GM12878 (cell line): Measurements from ENCODE around the gene DYNLL1. TPM values are rescaled to one million over a fixed set of nuclear protein-coding genes. Genes with fewer than 3 reads are reported as not detected.

Source experiments
- ATAC-seq: fragments of 200-7000 bp; cut with Tn5 transposase; 3 replicates; pipeline ENCODE4 v1.9.1; 2020; ENCODE audit warnings: mild to moderate bottlenecking, moderate library complexity
- BruUV-seq: library from RNA; stranded (reverse); fragments of 400-500 nt; replicated peaks from 2 replicates; lab custom pipeline; 2021; lab: Mats Ljungman, UMichigan
- CTCF ChIA-PET: fragments of 300-600 bp; sonication (Branson Sonifier 250); formaldehyde crosslinking; extraction: SDS; loops from one replicate; lab custom pipeline; 2021; ENCODE audit warnings: inconsistent platforms; lab: Yijun Ruan, JAX
- POLR2A ChIA-PET: fragments of 350-600 bp; formaldehyde crosslinking; extraction: SDS; loops from one replicate; lab custom pipeline; 2021; ENCODE audit warnings: inconsistent platforms; lab: Charles Lee
- RAD21 ChIA-PET: fragments of 300-600 bp; sonication (Branson Sonifier 250); formaldehyde crosslinking; loops from one replicate; lab custom pipeline; 2023; ENCODE audit warnings: antibody characterized with exemption; ENCODE audit not compliant: unreplicated experiment; lab: Charles Lee
- SMC1A ChIA-PET: fragments of 300-600 bp; sonication (Branson Sonifier 250); formaldehyde crosslinking; loops from one replicate; lab custom pipeline; 2023; ENCODE audit not compliant: unreplicated experiment, uncharacterized antibody; lab: Charles Lee
- DNase-seq: peaks from one replicate; pipeline ENCODE4 v3.0.0-alpha.2; 2011; ENCODE audit warnings: low read depth, low spot score
- FAIRE-seq: peaks from 3 replicates; lab custom pipeline; 2011; peaks lifted over from hg19 to GRCh38; lab: Jason Lieb, UNC
- H2AFZ ChIP-seq: 2 replicates; pipeline ENCODE4 v1.6.0; 2011; ENCODE audit warnings: low read depth, low read length, control low read depth; ENCODE audit not compliant: control insufficient read depth
- H3K27ac ChIP-seq: 2 replicates; pipeline ENCODE4 v1.5.1; 2011; ENCODE audit warnings: control low read depth; ENCODE audit not compliant: control insufficient read depth, insufficient read depth
- H3K27me3 ChIP-seq, 2 experiments: replicated peaks in 1 of 2; 2 replicates each; pipeline versions ENCODE4 v1.6.0 to v1.6.1; 2011; ENCODE audit warnings: low read length in 1 of 2; ENCODE audit not compliant: control insufficient read depth in 2 of 2, insufficient read depth in 2 of 2
- H3K36me3 ChIP-seq, 2 experiments: 2 replicates each; pipeline ENCODE4 v1.5.1; 2011; ENCODE audit warnings: low read length in 1 of 2; ENCODE audit not compliant: control insufficient read depth in 2 of 2, insufficient read depth in 2 of 2
- H3K4me1 ChIP-seq: 2 replicates; pipeline ENCODE4 v1.6.1; 2011; ENCODE audit warnings: mild to moderate bottlenecking, low read length, moderate library complexity, mixed read lengths; ENCODE audit not compliant: control insufficient read depth, insufficient read depth
- H3K4me2 ChIP-seq: 2 replicates; pipeline ENCODE4 v1.6.0; 2011; ENCODE audit warnings: control low read depth; ENCODE audit not compliant: control insufficient read depth, insufficient read depth
- H3K4me3 ChIP-seq: fragments of 200-600 bp; sonication (generic); 2 replicates; pipeline ENCODE4 v1.5.1; 2016
- H3K79me2 ChIP-seq: 2 replicates; pipeline ENCODE4 v1.6.0; 2011; ENCODE audit warnings: low read length; ENCODE audit not compliant: control insufficient read depth, insufficient read depth
- H3K9ac ChIP-seq: 2 replicates; pipeline ENCODE4 v1.8.0; 2011; ENCODE audit warnings: low read length, control low read depth, mixed read lengths; ENCODE audit not compliant: control insufficient read depth, insufficient read depth
- H3K9me3 ChIP-seq: replicated peaks from 3 replicates; pipeline ENCODE4 v1.5.1; 2011; ENCODE audit warnings: mild to moderate bottlenecking, low read length; ENCODE audit not compliant: control insufficient read depth, insufficient read depth
- H4K20me1 ChIP-seq: 2 replicates; pipeline ENCODE4 v1.6.0; 2011; ENCODE audit not compliant: control insufficient read depth, insufficient read depth
- FOXM1 ChIP-seq: IDR thresholded peaks from 2 replicates; pipeline ENCODE4 v1.6.1; 2012; ENCODE audit warnings: low read depth, mild to moderate bottlenecking, inconsistent platforms, low read length, moderate library complexity
- GATAD2B ChIP-seq: fragments of 450-650 bp; conservative IDR thresholded peaks from 2 replicates; pipeline ENCODE4 v1.6.1; 2017; ENCODE audit warnings: low read depth, mild to moderate bottlenecking, moderate library complexity
- RAD21 ChIP-seq: IDR thresholded peaks from 2 replicates; pipeline ENCODE4 v1.6.1; 2011; ENCODE audit warnings: mild to moderate bottlenecking, low read depth, low read length, moderate library complexity; ENCODE audit not compliant: insufficient read depth
- SREBF2 ChIP-seq: IDR thresholded peaks from 2 replicates; pipeline ENCODE4 v1.6.1; 2012; ENCODE audit warnings: mild to moderate bottlenecking, low read length
- WGBS: methylation state at CpG from one replicate; pipeline ENCODE4 v1.1.6; 2016; ENCODE audit warnings: low lambda C conversion rate; ENCODE audit not compliant: insufficient replicate concordance, insufficient coverage; ENCODE audit errors: missing lambda C conversion rate; 5-methylcytosine and 5-hydroxymethylcytosine counted together
- in situ Hi-C: fragments of 300-500 bp; cut with MboI; formaldehyde crosslinking; loops from 9 replicates; pipeline ENCODE4 v1.14.3; 2018; ENCODE audit warnings: mixed read lengths
- intact Hi-C: fragments of 100-400 bp; cut with micrococcal nuclease; formaldehyde crosslinking; loops from one replicate; pipeline ENCODE4 v1.14.2; 2022; ENCODE audit not compliant: unreplicated experiment
- polyA plus RNA-seq, 11 experiments: library from polyadenylated mRNA; depleted of rRNA in 4 of 11; unstranded in 6 of 11; stranded (reverse) in 5 of 11; fragments of >200 nt; fragmentation: Nextera tagmentation in 4 of 11; fragmentation: Illumina TruSeq in 1 of 11; extraction: Ambion mirVana in 4 of 11; extraction: Trizol in 1 of 11; gene quantifications; 1 replicate in 1 of 11; 2 replicates in 10 of 11; pipeline versions ENCODE4 v1.2.1 to v1.2.3, GENCODE V29; 2011 to 2016; ENCODE audit warnings: inconsistent platforms in 2 of 11, missing spikeins in 2 of 11, low read depth in 1 of 11
- total RNA-seq, 4 experiments: library from RNA; depleted of rRNA in 3 of 4; stranded (reverse); fragments of >200 nt in 3 of 4; fragmentation: Illumina TruSeq in 1 of 4; extraction: Trizol in 1 of 4; gene quantifications; 2 replicates each; pipeline versions ENCODE4 v1.2.1 to v1.2.3, GENCODE V29; 2013 to 2021
- TF ChIP-seq, protein P1 (sequence below), 3 experiments: IDR thresholded peaks in 2 of 3; conservative IDR thresholded peaks in 1 of 3; 2 replicates each; pipeline ENCODE4 v1.5.1; 2011; ENCODE audit warnings: low read depth in 3 of 3, low read length in 3 of 3, mild to moderate bottlenecking in 3 of 3, control low read depth in 2 of 3, moderate library complexity in 2 of 3, inconsistent platforms in 1 of 3, mixed read lengths in 1 of 3; ENCODE audit not compliant: control insufficient read depth in 2 of 3, insufficient read depth in 1 of 3; ENCODE audit errors: extremely low read depth in 1 of 3

The DYNLL1 gene
- total and polyA plus RNA-seq, 10 of the 15 experiments (the other 5 are each of a cell fraction or from before 2014, with no cell fraction given) = 239 to 796 (median 379) TPM

DNA sequence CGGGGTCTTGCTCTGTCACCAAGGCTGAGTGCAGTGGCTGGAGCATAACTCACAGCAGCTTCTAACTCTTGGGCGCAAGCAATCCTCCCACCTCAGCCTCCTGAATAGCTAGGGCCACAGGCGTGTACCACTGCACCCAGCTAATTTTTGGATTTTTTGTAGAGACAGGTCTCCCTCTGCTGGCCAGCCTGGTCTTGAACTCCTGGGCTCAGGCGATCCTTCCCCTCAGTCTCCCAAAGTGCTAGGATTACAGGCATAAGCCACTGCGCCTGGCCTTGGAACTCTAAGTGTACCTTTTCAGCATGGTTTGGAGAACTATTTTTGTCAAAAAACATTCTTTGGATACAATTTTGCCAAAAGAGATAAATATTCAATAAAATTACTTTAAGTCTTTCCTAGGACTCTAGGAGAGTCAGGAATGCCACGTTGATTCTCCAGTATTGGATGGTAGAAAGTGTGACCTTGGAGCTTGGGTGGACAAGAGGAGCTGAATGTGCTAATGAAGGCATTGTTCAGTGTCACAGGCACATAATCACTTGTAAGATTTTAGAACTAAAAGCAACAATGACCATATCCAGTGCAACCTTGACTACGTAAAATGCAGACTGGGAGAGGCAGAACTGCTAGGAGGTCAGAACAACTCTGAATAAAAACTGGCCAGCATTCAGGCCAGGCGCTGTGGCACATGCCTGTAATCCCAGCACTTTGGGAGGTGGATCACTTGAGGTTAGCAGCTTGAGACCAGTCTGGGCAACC, 29.2 kb upstream of the DYNLL1 start:
- 55% methylated on average over 8 of the region's 8 CpGs for WGBS
- intact Hi-C loops (no loop called here), in situ Hi-C loops (no loop called here)
- Histone ChIP-seq H3K4me1 (peaks cover 12% of the 10 kb centered on the region), H3K4me2 (peak overlapping the region; percentile 57), H3K9ac (no peak overlapping the region), H3K36me3 (peaks cover 17 to 34% of the 10 kb centered on the region in 2 experiments), H3K9me3 (no peaks in the 10 kb centered on the region), H3K27ac (no peak overlapping the region), H3K4me3 (no peak overlapping the region), H4K20me1 (peaks cover 10% of the 10 kb centered on the region), H2AFZ (no peak overlapping the region), H3K79me2 (peaks cover 49% of the 10 kb centered on the region), H3K27me3 (no peaks in the 10 kb centered on the region)
- BruUV-seq = no TSS peak
- peak; percentile 32 for ATAC-seq
- ChIA-PET SMC1A (interaction anchor here (0.8 to 2.7 kb wide), 7 partner anchors 15 to 112 kb away, joined by 3 to 6 read pairs (median 3); partner anchors contain the start of gene DYNLL1), RAD21 (interaction anchor here (0.6 to 1.0 kb wide), 4 partner anchors 26 to 43 kb away, joined by 3 read pairs; partner anchors contain the start of gene DYNLL1), POLR2A (interaction anchor here (1.0 to 1.5 kb wide), 2 partner anchors 9 to 28 kb away, joined by 3 to 4 read pairs; no protein-coding TSS in a partner anchor), CTCF (interaction anchor here (0.6 to 5.9 kb wide), 21 partner anchors 9 to 333 kb away, joined by 3 to 39 read pairs (median 5); partner anchors contain the start of genes COX6A1, DYNLL1 and POP5)
- TF ChIP-seq GATAD2B = no peak
- TF ChIP-seq RAD21 = peak; percentile 39
- TF ChIP-seq, protein P1, sequence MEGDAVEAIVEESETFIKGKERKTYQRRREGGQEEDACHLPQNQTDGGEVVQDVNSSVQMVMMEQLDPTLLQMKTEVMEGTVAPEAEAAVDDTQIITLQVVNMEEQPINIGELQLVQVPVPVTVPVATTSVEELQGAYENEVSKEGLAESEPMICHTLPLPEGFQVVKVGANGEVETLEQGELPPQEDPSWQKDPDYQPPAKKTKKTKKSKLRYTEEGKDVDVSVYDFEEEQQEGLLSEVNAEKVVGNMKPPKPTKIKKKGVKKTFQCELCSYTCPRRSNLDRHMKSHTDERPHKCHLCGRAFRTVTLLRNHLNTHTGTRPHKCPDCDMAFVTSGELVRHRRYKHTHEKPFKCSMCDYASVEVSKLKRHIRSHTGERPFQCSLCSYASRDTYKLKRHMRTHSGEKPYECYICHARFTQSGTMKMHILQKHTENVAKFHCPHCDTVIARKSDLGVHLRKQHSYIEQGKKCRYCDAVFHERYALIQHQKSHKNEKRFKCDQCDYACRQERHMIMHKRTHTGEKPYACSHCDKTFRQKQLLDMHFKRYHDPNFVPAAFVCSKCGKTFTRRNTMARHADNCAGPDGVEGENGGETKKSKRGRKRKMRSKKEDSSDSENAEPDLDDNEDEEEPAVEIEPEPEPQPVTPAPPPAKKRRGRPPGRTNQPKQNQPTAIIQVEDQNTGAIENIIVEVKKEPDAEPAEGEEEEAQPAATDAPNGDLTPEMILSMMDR (IDR thresholded peaks at IDR 0.05 in 2 of 3, conservative IDR thresholded peaks at IDR 0.05 in 1 of 3; ENCODE audit: control insufficient read depth in 2 of 3, extremely low read depth in 1 of 3, insufficient read depth in 1 of 3, low read depth in 3 of 3, low read length in 3 of 3) = peak; percentile 46 to 60 (median 50)
- TF ChIP-seq SREBF2 = no peak
- no peak for TF ChIP-seq FOXM1
- DNase-seq = no peak
- no peak for FAIRE-seq
